Inflammatory macrophage treated with lipopolysaccharide for 4 hours (primary cell): ENCODE results near the gene UVRAG.
A peak's percentile ranks its signal among the peaks of the same experiment; 100 is the strongest.
"Not testable (repeated sequence)": the region's sequence is repeated elsewhere in the genome, so short reads cannot be mapped to it uniquely, and the experiment has no call there.

Experiments used
- DNase-seq: peaks from one replicate; pipeline ENCODE4 v3.0.0-alpha.2; 2020

The UVRAG gene

DNA sequence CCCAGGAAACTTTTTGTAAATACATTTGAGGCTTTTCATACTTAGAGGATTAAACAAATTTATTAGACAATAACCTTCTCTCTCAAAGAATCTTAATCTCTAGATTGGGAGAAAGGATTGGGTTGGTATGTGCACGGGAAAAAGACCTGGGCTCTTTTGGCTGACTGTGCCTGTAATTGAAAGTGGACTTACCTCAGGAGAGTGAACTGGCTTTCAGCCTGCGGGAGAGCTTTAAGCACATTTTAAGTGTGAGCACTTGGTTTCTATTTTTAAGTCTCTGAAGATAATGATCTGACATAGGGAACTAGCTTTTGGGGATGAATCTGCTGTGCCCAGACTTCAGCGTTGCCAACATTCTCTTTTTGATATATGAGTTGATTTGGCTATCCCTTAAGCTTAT lies 35.8 kb downstream of the UVRAG start:
- no peak for DNase-seq

DNA sequence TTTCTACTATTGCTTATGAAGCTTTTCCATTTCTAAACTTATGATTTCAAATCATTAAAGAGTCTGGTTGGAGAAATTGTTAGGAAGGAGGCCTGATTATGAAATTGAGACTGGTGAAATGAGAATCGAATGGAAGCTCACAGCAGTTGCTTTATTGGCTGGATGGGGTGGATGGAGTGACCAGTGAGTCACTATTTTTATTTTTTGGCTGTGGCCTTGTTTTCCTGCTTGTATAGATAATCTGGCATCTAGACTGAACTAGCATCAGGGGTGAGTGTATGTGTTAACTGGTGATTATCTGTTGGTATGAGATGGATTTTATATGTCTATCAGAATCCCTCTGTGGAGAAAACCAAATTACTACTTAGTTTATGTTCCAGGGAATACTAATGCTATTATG lies 36.2 kb downstream of the UVRAG start:
- peak; percentile 8 for DNase-seq

DNA sequence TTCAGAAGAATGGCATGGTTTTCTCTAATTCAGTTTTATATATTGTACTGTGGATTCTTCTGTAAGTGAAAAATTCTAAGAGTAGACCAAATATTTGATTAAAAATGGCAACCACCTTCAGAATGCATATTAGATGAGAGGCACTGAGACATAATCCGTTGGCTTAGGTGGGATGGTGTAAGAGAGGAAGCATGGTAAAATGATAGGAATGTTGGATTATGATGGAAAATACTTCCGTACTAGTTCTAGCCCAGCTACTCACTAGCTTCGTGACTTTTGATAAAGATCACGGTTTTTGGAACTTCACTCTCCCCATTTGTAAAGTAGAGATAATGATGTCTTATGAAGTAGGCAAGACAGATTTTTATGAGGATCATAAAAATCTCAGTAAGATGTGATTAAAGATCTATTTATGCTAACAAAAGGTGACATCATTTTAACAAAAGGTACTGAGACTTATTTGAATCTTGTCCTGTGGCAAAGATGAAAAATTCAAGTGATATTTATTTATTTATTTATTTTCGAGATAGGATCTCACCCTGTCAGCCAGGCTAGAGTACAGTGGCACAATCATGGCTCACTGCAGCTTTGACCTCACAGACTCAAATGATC lies 37.5 kb downstream of the UVRAG start:
- DNase-seq, result no peak

DNA sequence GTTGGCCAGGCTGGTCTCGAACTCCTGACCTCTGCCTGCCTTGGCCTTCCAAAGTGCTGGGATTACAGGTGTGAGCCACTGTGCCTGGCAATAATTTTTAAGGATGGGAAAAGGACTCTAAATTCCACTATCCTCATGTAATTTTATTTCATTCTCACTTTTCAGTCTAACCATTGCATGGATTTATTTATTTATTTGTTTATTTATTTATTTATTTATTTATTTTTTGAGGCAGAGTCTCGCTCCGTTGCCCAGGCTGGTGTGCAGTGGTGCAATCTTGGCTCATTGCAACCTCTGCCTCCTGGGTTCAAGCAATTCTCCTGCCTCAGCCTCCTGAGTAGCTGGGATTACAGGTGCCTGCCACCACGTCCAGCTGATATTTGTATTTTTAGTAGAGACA lies 38.6 kb downstream of the UVRAG start:
- DNase-seq, result not testable (repeated sequence)

DNA sequence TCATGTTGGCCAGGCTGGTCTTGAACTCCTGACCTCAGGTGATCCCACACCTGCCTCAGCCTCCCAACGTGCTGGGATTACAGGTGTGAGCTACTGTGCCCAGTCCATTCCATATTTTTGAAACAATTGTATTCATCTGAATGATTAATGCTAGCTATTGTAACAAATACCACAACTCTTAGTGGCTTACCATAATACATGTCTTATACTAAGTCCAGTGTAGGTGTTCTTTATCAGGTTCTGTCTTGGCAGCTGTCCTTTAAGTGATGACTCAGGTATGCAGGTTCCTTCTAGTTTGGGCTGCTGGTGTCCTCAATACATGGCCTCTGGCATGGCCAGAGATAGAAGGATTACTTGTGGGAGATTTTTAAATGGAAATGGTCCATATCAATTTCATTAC lies 39.0 kb downstream of the UVRAG start:
- no peak for DNase-seq

DNA sequence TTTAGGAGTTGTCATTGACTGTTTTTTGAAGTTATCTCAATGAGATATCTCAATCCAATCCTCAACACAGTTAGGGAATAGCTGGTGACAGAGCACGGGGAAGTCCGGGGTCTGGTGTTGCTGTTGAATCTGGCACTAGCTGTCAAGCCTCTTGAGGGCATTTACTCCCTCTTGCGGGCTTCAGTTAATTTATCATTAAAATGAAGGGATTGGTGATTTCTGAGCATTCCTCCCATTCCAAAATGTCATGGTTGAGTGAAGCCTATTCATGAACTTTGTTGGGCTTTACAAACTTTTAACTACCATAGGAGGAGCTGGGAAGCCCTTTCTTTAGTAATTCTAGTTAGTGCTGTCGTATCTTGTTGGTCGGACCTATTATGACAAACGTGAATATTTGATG lies 40.2 kb downstream of the UVRAG start:
- no peak for DNase-seq

DNA sequence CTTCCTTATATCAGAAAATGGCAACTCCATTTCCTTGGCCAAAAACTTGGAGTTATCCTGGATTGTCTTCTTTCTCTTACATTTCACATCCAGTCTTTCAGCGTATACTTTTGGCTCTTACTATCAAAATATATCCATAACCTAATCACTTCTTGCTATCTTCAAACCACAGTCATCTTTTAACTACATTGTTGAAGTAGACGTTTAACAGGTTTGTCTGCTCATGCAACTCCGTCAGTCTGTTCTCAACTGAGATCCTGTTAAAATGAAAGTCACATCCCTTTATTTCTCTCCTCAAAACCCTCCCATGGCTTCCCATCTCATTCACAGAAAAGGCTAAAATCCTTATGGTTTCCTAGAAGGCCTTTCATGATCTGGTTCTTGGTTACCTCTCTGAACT lies 41.9 kb downstream of the UVRAG start:
- DNase-seq, result no peak

DNA sequence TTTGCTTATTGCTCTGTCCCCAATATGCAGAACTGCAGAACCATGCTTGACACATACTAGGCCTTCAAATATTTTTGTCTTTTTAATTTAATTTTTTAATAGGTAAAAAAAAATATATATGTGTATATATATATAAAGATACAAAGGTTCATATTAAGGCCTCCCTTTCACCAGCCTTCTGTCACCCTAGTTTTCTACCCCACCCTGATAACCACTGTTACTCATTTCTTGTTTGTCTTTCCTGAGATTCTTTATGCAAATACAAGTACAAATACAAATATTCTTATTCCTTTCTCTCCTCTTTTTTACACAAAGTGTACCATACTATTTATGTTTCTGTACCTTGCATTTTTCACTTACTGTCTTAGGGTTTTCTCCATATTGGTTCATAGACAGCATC lies 43.0 kb downstream of the UVRAG start:
- no peak for DNase-seq

DNA sequence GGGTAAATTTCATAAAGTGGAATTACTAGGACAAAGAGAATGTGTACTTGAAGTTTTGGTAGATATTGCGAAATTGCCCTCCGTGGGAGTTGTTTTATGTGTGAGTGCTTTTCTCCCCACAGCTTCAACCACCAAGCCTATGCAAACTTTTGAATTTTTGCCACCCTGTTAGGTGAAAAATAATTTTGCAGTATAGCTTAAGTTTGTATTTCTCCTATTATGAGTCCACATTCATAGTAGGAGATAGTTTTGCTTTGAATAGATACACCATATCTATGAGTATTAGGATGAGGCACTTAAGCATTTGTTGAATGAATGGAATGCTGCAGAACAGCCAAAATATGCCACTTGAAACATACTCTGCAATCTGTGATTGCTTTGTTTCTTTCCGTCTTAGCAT lies 43.6 kb downstream of the UVRAG start:
- peak; percentile 28 for DNase-seq

DNA sequence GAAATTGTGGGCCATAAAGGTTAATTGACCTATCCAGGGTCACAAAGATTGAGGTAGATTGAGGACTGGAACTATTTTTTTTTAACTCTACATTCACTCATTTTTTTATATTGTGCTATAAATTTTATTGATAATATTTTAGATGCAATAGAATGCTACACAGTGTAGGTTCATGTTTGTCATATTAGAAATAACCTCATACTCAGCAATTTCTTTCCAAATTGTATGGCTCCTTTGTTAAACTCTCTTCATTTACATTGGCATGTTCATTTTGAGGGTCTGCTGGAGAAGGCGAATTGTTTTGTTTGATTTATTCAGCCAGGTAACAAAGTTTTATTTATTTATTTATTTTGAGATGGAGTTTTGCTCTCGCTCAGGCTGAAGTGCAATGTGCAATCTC lies 44.6 kb downstream of the UVRAG start:
- no peak for DNase-seq

DNA sequence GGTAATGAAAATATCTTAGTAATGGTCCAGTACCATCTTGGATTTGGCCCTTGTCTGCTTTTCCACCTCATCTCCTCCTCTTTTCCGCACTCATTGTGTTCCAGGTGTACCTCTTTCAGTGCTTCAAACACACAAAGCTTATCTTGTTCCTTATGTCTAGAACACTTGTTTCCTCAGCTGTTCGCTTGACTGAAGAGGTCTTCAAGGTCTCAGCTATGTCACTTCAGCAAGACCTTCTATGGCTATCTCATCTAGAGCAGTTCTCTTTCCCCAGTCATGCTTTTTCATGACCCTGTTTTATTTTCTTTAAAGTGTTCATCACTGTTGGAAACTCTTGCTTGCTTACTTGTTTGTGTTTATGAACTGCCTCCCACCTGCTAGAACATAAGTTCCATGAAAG lies 47.4 kb downstream of the UVRAG start:
- no peak for DNase-seq

DNA sequence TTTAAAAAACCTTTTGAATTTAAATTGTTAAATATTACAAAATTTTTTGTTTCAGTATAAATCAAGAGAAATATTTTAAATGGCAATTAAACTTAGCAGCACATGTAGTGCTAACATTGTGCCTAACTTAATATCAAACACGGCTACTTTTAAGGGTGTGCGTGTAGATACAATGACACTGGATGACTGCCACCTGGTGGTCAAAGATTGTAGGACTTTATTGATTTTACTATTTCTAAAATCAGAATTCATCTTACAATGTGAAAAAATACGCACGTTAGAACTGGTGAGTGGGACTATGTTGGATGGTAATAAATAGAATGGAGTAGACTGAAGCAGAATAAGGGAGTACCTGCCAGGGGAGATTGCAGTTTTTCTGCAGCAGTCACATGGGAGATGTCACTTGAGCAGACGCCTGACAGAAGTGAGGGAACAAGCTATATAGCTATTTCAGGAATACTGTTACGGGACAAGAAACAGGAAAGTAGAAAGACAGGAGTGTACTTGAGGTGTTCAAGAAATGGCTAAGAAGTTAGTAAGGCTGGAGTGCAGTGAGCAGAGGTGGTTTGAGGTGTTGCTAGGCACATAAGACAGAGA lies 52.9 kb downstream of the UVRAG start:
- peak; percentile 63 for DNase-seq

DNA sequence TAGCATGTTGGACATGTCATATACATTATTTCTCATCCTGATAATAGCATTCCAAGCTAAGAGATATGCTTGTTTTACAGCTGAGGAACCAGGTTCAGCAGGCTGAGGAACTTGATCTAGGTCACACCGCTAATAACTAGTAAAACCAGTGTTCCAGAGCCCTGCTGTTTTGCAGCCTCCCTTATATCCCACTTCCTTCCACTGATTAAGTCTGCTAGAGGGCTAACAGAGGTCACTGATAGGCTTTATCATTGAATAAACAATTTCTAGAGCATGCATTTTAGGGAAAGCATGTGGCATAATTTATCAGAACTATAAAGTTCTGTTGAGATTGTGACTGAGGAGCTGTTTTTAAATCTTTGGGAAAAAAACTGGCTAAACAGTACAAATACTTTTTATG lies 54.0 kb downstream of the UVRAG start:
- no peak for DNase-seq

DNA sequence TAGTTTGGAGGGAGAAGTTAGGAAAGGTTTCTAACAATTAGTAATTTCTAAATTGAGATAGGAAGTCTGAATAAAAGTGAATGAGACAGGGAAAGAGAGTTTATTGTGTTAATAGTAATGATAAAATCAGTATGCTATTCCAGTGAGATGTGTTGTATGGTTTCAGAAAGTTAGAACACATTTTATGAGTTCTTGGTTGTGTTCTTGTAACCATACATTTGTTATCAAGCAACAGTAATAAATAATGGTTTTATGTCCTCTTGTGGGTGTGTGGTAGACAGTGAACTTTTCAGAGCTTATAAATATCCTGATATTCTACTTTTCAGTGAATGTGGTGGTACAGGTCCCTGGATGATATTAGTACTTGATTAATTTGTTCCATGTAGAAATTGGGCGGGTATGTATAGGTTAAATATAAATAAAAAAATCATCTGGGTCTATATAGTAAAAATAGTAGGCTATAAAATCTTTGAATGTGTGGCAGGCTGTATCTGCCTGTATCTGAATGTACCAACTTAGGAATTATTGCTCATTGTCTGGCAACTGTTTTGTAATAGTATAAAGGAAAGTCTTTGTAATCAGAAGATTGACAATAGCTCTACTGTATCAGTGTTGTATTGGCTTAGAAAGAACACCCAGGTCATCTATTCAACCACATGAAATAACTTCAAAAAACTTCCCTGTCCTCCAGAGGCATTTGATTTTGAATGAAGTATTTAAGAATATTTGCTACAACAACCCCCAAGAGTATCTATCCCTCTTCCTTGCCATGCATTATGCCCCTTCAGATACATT lies 54.8 kb downstream of the UVRAG start:
- peak; percentile 15 for DNase-seq

DNA sequence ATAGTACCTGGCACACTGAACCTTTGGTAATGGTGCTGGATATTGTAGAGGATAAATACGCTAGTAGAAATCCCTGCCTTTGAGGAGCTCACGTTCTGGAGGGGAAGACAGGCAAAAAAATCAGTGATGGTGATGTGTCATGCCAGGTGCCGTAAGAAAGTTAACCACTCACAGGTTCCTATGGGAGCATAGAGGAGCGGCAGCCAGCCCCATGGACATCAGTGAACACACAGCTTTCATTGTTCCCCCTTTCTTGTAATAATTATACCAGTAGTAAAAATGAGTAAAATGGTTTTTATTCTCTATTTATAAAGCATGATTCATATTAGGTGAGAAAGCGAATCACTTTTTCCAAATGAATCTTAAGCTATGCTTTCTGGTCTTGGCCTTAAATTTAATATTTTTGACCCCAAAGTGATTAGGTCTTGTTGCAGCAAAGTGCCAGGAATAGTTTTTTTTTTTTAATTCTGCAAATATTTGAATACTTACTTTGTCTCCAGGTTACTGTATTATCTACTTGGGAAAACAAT lies 57.9 kb downstream of the UVRAG start:
- DNase-seq, result no peak

DNA sequence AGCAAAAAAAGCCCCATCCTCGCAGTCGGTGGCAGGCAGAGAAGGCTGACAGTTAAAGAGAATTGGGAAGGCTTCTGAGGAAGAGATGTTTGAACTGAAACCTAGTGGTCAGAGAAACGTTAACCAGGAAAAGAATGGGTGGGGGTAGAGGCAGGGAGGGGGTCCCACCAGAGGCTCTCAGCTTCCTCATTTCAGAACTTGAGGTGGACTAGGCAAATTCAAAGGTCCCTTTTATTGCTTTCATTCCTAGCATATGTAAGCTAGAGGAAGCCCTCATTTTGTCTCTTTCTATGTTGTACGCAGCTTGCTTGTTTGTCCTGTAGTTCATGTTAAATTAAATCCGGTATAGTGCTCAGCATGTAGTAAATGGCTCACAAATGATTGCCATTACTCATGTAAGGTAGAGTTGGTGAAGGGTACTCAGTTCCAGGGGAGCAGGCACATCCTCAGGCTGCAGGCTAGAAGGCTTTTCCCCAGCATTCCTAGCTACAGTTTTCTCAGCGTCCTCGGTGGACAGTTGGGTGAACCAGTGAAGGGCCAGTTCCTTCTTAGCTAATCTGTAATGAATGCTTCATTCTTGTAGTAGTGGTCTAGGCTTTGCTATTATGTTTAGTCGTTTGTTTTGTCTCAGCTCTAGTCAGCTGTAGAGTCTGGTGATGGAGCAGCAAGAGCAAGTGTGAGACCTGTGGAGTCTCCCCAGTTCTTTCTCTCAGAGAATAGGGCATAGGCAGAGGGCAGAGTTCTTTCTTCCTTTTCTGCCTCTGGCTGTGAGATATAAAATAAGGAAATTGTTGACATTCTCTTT lies 58.6 kb downstream of the UVRAG start:
- peak; percentile 24 for DNase-seq

DNA sequence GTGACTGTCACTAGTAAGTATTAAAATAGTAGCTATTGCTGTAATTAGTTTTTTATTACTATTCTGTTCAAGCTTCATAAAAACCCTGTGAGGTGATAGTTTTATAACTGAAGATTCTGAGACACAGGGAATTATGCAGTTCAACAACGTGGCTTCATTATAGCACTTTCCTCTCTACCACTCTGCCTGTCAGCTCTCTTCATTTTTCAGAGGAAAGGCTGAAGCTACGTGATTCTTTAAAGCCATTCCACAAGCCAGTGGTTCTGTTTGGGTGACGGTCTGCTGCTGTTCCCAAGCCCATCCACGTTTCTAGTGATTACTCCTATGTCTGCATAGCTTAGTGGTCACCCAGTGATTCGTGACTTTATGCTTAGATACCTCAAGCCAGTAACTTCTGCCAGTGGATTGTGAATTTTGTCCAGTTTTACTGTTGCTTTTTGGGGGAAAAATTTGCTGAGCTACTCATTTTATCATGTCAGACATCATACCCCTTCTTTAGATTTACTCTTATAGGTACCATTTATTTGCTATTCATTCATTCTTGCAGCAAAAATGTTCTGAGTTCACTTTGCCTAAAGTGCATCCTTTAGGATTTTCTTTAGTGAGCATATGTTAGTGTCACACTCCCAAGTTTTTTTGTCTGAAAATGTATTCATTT lies 59.8 kb downstream of the UVRAG start:
- no peak for DNase-seq

DNA sequence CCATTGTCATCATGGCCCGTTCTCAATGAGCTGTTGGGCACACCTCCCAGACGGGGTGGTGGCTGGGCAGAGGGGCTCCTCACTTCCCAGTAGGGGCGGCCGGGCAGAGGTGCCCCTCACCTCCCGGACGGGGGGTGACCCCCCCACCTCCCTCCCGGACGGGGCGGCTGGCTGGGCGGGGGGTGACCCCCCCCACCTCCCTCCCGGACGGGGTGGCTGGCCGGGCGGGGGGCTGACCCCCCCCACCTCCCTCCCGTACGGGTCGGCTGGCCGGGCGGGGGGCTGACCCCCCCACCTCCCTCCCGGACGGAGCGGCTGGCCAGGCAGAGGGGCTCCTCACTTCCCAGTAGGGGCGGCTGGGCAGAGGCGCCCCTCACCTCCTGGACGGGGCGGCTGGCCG lies 62.3 kb downstream of the UVRAG start:
- not testable (repeated sequence) for DNase-seq

DNA sequence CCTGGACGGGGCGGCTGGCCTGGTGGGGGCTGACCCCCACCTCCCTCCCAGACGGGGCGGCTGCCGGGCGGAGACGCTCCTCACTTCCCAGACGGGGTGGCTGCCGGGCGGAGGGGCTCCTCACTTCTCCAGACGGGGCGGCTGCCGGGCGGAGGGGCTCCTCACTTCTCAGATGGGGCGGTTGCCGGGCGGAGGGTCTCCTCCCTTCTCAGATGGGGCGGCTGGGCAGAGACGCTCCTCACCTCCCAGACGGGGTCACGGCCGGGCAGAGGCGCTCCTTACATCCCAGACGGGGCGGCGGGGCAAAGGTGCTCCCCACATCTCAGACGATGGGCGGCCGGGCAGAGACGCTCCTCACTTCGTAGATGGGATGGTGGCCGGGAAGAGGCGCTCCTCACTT lies 62.9 kb downstream of the UVRAG start:
- not testable (repeated sequence) for DNase-seq

DNA sequence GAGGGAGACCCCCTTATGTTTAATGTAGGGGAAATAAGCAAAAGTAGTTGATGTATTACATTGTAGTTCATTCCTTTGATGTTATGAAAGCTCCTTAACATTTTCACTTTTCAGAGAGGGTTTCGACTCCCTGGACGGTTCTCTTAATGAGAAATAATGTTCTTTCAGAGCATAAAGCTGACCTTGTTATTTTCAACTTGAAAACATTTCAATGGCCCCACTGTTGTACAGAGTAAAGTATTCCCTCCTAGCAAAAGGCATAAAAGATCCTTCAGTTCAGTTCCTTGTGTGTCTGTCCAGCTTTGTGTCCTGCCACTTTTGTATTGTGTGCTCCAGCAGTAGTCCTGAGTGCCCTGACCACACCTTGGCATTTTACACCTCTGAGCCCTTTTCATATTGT lies 63.9 kb downstream of the UVRAG start:
- no peak for DNase-seq

DNA sequence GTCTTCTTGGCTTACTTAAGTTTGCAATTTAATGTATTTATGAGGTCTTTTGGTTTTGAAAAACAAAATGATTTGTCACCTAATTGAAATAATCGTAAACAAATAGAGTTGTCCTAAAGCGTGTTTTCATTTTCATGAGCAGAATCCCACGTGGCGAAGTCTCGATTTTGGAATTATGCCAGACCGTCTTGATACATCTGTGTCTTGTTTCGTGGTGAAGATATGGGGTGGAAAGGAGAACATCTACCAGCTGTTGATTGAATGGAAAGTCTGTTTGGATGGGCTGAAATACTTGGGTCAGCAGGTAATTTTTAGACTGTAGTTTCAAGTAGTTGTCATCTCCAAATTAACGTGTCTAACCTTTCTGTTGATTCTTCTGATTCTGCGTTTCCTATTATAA lies 64.7 kb downstream of the UVRAG start:
- DNase-seq, result no peak

DNA sequence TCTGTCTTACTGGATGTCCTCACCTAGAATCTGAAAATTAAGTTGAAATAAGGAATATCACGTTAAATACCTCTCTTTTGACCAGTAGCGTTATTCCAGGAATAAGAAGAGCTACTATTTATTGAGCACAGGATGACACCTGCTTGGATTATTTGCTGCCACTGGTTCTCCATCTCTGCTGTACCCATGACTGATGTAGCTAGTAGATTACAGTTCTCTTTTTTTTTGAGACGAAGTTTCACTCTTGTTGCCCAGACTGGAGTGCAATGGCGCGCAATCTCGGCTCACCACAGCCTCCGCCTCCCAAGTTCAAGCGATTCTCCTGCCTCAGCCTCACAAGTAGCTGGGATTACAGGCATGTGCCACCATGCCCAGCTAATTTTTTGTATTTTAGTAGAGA lies 65.3 kb downstream of the UVRAG start:
- not testable (repeated sequence) for DNase-seq

DNA sequence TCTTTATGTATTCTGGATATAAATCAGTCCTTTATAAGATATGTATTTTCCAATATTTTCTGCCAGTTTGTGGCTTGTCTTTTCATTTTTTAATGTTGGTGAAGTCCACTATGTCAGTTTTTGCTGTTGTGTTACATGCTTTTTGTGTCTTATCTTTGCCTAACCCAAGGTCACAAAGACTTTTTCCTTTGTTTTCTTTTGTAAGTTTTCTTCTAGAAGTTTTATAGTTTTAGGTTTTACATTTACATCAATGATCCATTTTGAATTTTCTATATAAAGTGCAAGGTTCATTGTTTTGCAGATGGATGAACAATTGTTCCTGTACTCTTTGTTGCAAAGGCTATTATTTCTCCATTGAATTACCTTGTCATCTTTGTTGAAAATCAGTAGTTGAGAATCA lies 69.3 kb downstream of the UVRAG start:
- no peak for DNase-seq
